Measurements from ENCODE around the gene PRAMEF18.
"Not testable (repeated sequence)": the region's sequence is repeated elsewhere in the genome, so short reads cannot be mapped to it uniquely, and the experiment has no call there.

The PRAMEF18 gene

GRCh38 chr1:13225675-13226204 is at the start of gene PRAMEF18:
Gene PRAMEF18, minus strand, starts transcription at chr1:13226154. Its CDS starts 48 bp downstream, at chr1:13226106.
- ATAC-seq = not testable (repeated sequence)

GRCh38 chr1:13265124-13265523 is 39.2 kb upstream of the PRAMEF18 start:
- ATAC-seq = peak; percentile 76

GRCh38 chr1:13253898-13254297 is 27.9 kb upstream of the PRAMEF18 start, which contains the start of gene PRAMEF5:
Gene PRAMEF5, plus strand, starts transcription at chr1:13254198. Its CDS starts 5,071 bp downstream, at chr1:13259269.
- ATAC-seq = not testable (repeated sequence)

- not testable (repeated sequence) for ATAC-seq
These were observed 21.2 kb upstream of the PRAMEF18 start for GRCh38 chr1:13247122-13247521.

GRCh38 chr1:13246554-13246871 is 20.6 kb upstream of the PRAMEF18 start:
- ATAC-seq = not testable (repeated sequence)

GRCh38 chr1:13245841-13246553 is 20.0 kb upstream of the PRAMEF18 start:
- not testable (repeated sequence) for ATAC-seq

- ATAC-seq = not testable (repeated sequence)
These were observed 17.7 kb upstream of the PRAMEF18 start for GRCh38 chr1:13243536-13244263.

GRCh38 chr1:13239633-13240032 is 13.7 kb upstream of the PRAMEF18 start:
- not testable (repeated sequence) for ATAC-seq

- not testable (repeated sequence) for ATAC-seq
These were observed 11.6 kb upstream of the PRAMEF18 start for GRCh38 chr1:13237572-13237971.

GRCh38 chr1:13234057-13234456 is 8.1 kb upstream of the PRAMEF18 start:
- not testable (repeated sequence) for ATAC-seq

- ATAC-seq = not testable (repeated sequence)
These were observed 6.1 kb upstream of the PRAMEF18 start for GRCh38 chr1:13232056-13232455.

GRCh38 chr1:13231061-13231750 is 5.3 kb upstream of the PRAMEF18 start:
- ATAC-seq = not testable (repeated sequence)

GRCh38 chr1:13230601-13231000 is 4.6 kb upstream of the PRAMEF18 start:
- ATAC-seq = not testable (repeated sequence)

- ATAC-seq = not testable (repeated sequence)
These were observed 4.1 kb upstream of the PRAMEF18 start for GRCh38 chr1:13230096-13230495.

GRCh38 chr1:13228343-13228781 is 2.4 kb upstream of the PRAMEF18 start:
- ATAC-seq = peak; percentile 67; the same call in 2 of the 3 replicates
- TF ChIP-seq TOX (CRISPR knock-in tag; IDR thresholded peaks at IDR 0.05; ENCODE audit: borderline replicate concordance) (no peak), CREB5 (CRISPR knock-in tag; IDR thresholded peaks at IDR 0.05; ENCODE audit: low read depth) (no peak), ZFP30 (CRISPR knock-in tag; IDR thresholded peaks at IDR 0.05) (no peak), POU6F1 (CRISPR knock-in tag; IDR thresholded peaks at IDR 0.05; ENCODE audit: borderline replicate concordance, low read depth) (no peak), ZNF565 (CRISPR knock-in tag; conservative IDR thresholded peaks at IDR 0.05; ENCODE audit: low read depth) (no peak), PPARA (CRISPR knock-in tag; IDR thresholded peaks at IDR 0.05; ENCODE audit: borderline replicate concordance) (no peak), PATZ1 (CRISPR knock-in tag; IDR thresholded peaks at IDR 0.05; ENCODE audit: borderline replicate concordance) (no peak), CSDC2 (CRISPR knock-in tag; IDR thresholded peaks at IDR 0.05) (no peak), ZC3H10 (CRISPR knock-in tag; IDR thresholded peaks at IDR 0.05) (no peak), OSR1 (CRISPR knock-in tag; IDR thresholded peaks at IDR 0.05) (no peak)

All from SK-N-SH treated with all-trans-retinoic acid at 6 μM for 48 hours (cell line).